HepG2 (cell line): ENCODE data around the gene OSBP. TPM values are rescaled to one million over a fixed set of nuclear protein-coding genes. Genes with fewer than 3 reads are reported as not detected.

ENCODE experiments used
- AHR ChIP-seq: IDR thresholded peaks from 2 replicates; pipeline ENCODE4 v1.6.1; 2018; ENCODE audit warnings: missing genetic modification reagents, missing compliant biosample characterization
- BATF2 ChIP-seq: sonication (generic); formaldehyde crosslinking; IDR thresholded peaks from 2 replicates; pipeline ENCODE4 v1.8.0; 2022; ENCODE audit warnings: mild to moderate bottlenecking, missing genetic modification reagents, moderate library complexity
- CHCHD3 ChIP-seq: sonication (generic); formaldehyde crosslinking; IDR thresholded peaks from 2 replicates; pipeline ENCODE4 v1.8.0; 2022; ENCODE audit warnings: mild to moderate bottlenecking, missing genetic modification reagents, moderate library complexity
- CHD4 ChIP-seq: fragments of 200-600 bp; sonication (generic); IDR thresholded peaks from 2 replicates; pipeline ENCODE4 v1.7.0; 2017; ENCODE audit warnings: mild to moderate bottlenecking, low read length, borderline replicate concordance
- CSRNP1 ChIP-seq: sonication (generic); formaldehyde crosslinking; IDR thresholded peaks from 2 replicates; pipeline ENCODE4 v1.8.1; 2023; ENCODE audit warnings: mild to moderate bottlenecking, missing genetic modification reagents
- FOSL2 ChIP-seq: sonication (generic); formaldehyde crosslinking; IDR thresholded peaks from 2 replicates; pipeline ENCODE4 v1.4.0; 2020; ENCODE audit warnings: missing genetic modification reagents
- HBP1 ChIP-seq: IDR thresholded peaks from 2 replicates; pipeline ENCODE4 v1.6.1; 2016; ENCODE audit warnings: low read depth, control low read depth
- HINFP ChIP-seq: sonication (generic); formaldehyde crosslinking; IDR thresholded peaks from 2 replicates; pipeline ENCODE4 v1.4.0; 2020; ENCODE audit warnings: low read depth, mild to moderate bottlenecking, missing genetic modification reagents
- IKZF5 ChIP-seq: IDR thresholded peaks from 2 replicates; pipeline ENCODE4 v1.6.1; 2018; ENCODE audit warnings: missing genetic modification reagents, mild to moderate bottlenecking, missing compliant biosample characterization
- MIER3 ChIP-seq: IDR thresholded peaks from 2 replicates; pipeline ENCODE4 v1.6.1; 2016; ENCODE audit warnings: missing compliant biosample characterization, borderline replicate concordance
- NFKB2 ChIP-seq: sonication (generic); formaldehyde crosslinking; IDR thresholded peaks from 2 replicates; pipeline ENCODE4 v1.4.0; 2020; ENCODE audit warnings: missing genetic modification reagents, borderline replicate concordance
- PAX8 ChIP-seq: sonication (generic); formaldehyde crosslinking; IDR thresholded peaks from 2 replicates; pipeline ENCODE4 v1.8.0; 2022; ENCODE audit warnings: mild to moderate bottlenecking, missing genetic modification reagents, borderline replicate concordance
- SATB2 ChIP-seq: sonication (generic); formaldehyde crosslinking; IDR thresholded peaks from 2 replicates; pipeline ENCODE4 v1.5.0; 2020; ENCODE audit warnings: missing genetic modification reagents
- SMAD9 ChIP-seq: sonication (generic); formaldehyde crosslinking; IDR thresholded peaks from 2 replicates; pipeline ENCODE4 v1.5.1; 2020; ENCODE audit warnings: mild to moderate bottlenecking, missing genetic modification reagents
- TCF7L2 ChIP-seq: IDR thresholded peaks from 2 replicates; pipeline ENCODE4 v1.6.1; 2011; ENCODE audit warnings: mild to moderate bottlenecking, low read depth, low read length, moderate library complexity
- ZBTB39 ChIP-seq: sonication (generic); formaldehyde crosslinking; IDR thresholded peaks from 2 replicates; pipeline ENCODE4 v1.5.0; 2020; ENCODE audit warnings: missing genetic modification reagents
- ZMAT5 ChIP-seq: sonication (generic); formaldehyde crosslinking; IDR thresholded peaks from 2 replicates; pipeline ENCODE4 v1.5.0; 2020; ENCODE audit warnings: mild to moderate bottlenecking, low read depth, missing genetic modification reagents, borderline replicate concordance
- ZNF17 ChIP-seq: sonication (generic); formaldehyde crosslinking; IDR thresholded peaks from 2 replicates; pipeline ENCODE4 v1.5.0; 2020; ENCODE audit warnings: mild to moderate bottlenecking, missing genetic modification reagents
- ZNF331 ChIP-seq: sonication (generic); formaldehyde crosslinking; IDR thresholded peaks from 2 replicates; pipeline ENCODE4 v1.4.0; 2020; ENCODE audit warnings: missing genetic modification reagents
- ZNF562 ChIP-seq: sonication (generic); formaldehyde crosslinking; IDR thresholded peaks from 2 replicates; pipeline ENCODE4 v1.8.0; 2022; ENCODE audit warnings: missing genetic modification reagents, borderline replicate concordance
- ZNF703 ChIP-seq: sonication (generic); formaldehyde crosslinking; IDR thresholded peaks from 2 replicates; pipeline ENCODE4 v1.5.1; 2020; ENCODE audit warnings: missing genetic modification reagents, mild to moderate bottlenecking, moderate library complexity, borderline replicate concordance
- ZSCAN31 ChIP-seq: sonication (generic); formaldehyde crosslinking; IDR thresholded peaks from 2 replicates; pipeline ENCODE4 v1.5.0; 2020; ENCODE audit warnings: low read depth, mild to moderate bottlenecking, missing genetic modification reagents
- polyA plus RNA-seq, 8 experiments: library from polyadenylated mRNA; depleted of rRNA in 3 of 8; stranded (reverse) in 7 of 8; unstranded in 1 of 8; fragments of >200 nt; fragmentation: Illumina TruSeq in 4 of 8; extraction: Trizol in 4 of 8; gene quantifications; 2 replicates each; pipeline versions ENCODE4 v1.2.1 to v1.2.3, GENCODE V29; 2011 to 2016; ENCODE audit warnings: low read depth in 4 of 8, missing spikeins in 1 of 8, mixed read lengths in 1 of 8; ENCODE audit not compliant: insufficient read depth in 1 of 8
- total RNA-seq, 5 experiments: library from RNA; depleted of rRNA; stranded (reverse); fragments of >200 nt; fragmentation: Illumina TruSeq; extraction: Trizol; gene quantifications; 2 replicates each; pipeline ENCODE4 v1.2.3, GENCODE V29; 2016; ENCODE audit warnings: low read depth in 1 of 5

Gene OSBP
- total and polyA plus RNA-seq, 2 of the 13 experiments (the other 11 are each of a cell fraction or from before 2014, with no cell fraction given), result 12.1 to 13.5 TPM

- TF ChIP-seq IKZF5 (no peak), HBP1 (CRISPR knock-in tag) (no peak; the same call in 1 of the 2 replicates), TCF7L2 (no peak), ZMAT5 (CRISPR knock-in tag) (no peak), FOSL2 (peak; percentile 17; the same call in 1 of the 2 replicates), PAX8 (CRISPR knock-in tag) (no peak), HINFP (CRISPR knock-in tag) (no peak), MIER3 (CRISPR knock-in tag) (no peak), CSRNP1 (CRISPR knock-in tag) (no peak), CHD4 (no peak), ZNF703 (CRISPR knock-in tag) (no peak), NFKB2 (CRISPR knock-in tag) (no peak), CHCHD3 (CRISPR knock-in tag) (no peak), ZBTB39 (CRISPR knock-in tag) (no peak), ZNF17 (CRISPR knock-in tag) (no peak), ZNF562 (CRISPR knock-in tag) (no peak), BATF2 (CRISPR knock-in tag) (no peak), SMAD9 (CRISPR knock-in tag) (0 out of 2 replicates have a peak, but pooled peaks have one; percentile 60), ZSCAN31 (no peak; the same call in 1 of the 2 replicates), AHR (no peak), ZNF331 (peak; percentile 61; the same call in 1 of the 2 replicates), SATB2 (CRISPR knock-in tag) (no peak)
These were observed 55.3 kb downstream of the OSBP start (continued) for GRCh38 chr11:59560290-59560701.
